PC-3 (cell line): ENCODE measurements around the gene ZNF507. TPM values are rescaled to one million over a fixed set of nuclear protein-coding genes. Genes with fewer than 3 reads are reported as not detected.

ENCODE experiments used
- ATAC-seq: fragments of 200-7000 bp; cut with Tn5 transposase; 2 replicates; pipeline ENCODE4 v1.9.1; 2020; ENCODE audit warnings: mild to moderate bottlenecking, moderate library complexity
- BruUV-seq: library from RNA; stranded (reverse); fragments of 400-500 nt; replicated peaks from 2 replicates; lab custom pipeline; 2021; lab: Mats Ljungman, UMichigan
- CTCF ChIA-PET: fragments of 300-600 bp; sonication (Branson Sonifier 250); formaldehyde crosslinking; loops from one replicate; lab custom pipeline; 2022; ENCODE audit warnings: antibody characterized with exemption; lab: Charles Lee
- POLR2A ChIA-PET: fragments of 300-600 bp; sonication (Branson Sonifier 250); formaldehyde crosslinking; loops from one replicate; lab custom pipeline; 2022; ENCODE audit warnings: antibody characterized with exemption; ENCODE audit not compliant: unreplicated experiment; lab: Charles Lee
- DNase-seq: peaks from one replicate; pipeline ENCODE4 v3.0.0-alpha.2; 2015
- H2AFZ ChIP-seq: fragments of 300-600 bp; sonication (generic); 2 replicates; pipeline ENCODE4 v1.6.0; 2016; ENCODE audit warnings: antibody characterized with exemption, low read length
- H3F3A ChIP-seq: fragments of 300-600 bp; sonication (generic); one replicate; pipeline ENCODE4 v1.6.0; 2017; ENCODE audit warnings: antibody characterized with exemption, low read length, control low read depth, mild to moderate bottlenecking; ENCODE audit not compliant: unreplicated experiment
- H3K27ac ChIP-seq: fragments of 300-600 bp; sonication (generic); 2 replicates; pipeline ENCODE4 v1.5.1; 2016; ENCODE audit warnings: mild to moderate bottlenecking, low read length
- H3K27me3 ChIP-seq: fragments of 300-600 bp; sonication (generic); 2 replicates; pipeline ENCODE4 v1.6.1; 2016; ENCODE audit warnings: low read length, mixed read lengths
- H3K36me3 ChIP-seq: fragments of 300-600 bp; sonication (generic); 2 replicates; pipeline ENCODE4 v1.6.1; 2016; ENCODE audit warnings: low read depth, mixed run types, low read length, mixed read lengths
- H3K4me1 ChIP-seq: fragments of 300-600 bp; sonication (generic); 2 replicates; pipeline ENCODE4 v1.5.1; 2016; ENCODE audit warnings: low read length; ENCODE audit not compliant: insufficient read depth
- H3K4me2 ChIP-seq: fragments of 300-600 bp; sonication (generic); 2 replicates; pipeline ENCODE4 v1.6.0; 2016; ENCODE audit warnings: low read length
- H3K4me3 ChIP-seq: fragments of 300-600 bp; sonication (generic); 2 replicates; pipeline ENCODE4 v1.5.1; 2016; ENCODE audit warnings: mild to moderate bottlenecking, low read length, mixed read lengths
- H3K79me2 ChIP-seq: fragments of 300-600 bp; sonication (generic); 2 replicates; pipeline ENCODE4 v1.6.1; 2017; ENCODE audit warnings: low read length, mixed read lengths
- H3K9ac ChIP-seq: fragments of 300-600 bp; sonication (generic); 2 replicates; pipeline ENCODE4 v1.6.0; 2016; ENCODE audit warnings: mild to moderate bottlenecking, low read length
- H3K9me2 ChIP-seq: fragments of 300-600 bp; sonication (generic); replicated peaks from 2 replicates; pipeline ENCODE4 v1.6.1; 2016; ENCODE audit warnings: mixed run types, low read length, mixed read lengths
- H3K9me3 ChIP-seq: fragments of 300-600 bp; sonication (generic); 2 replicates; pipeline ENCODE4 v1.6.1; 2016; ENCODE audit warnings: low read length, mixed read lengths
- H4K20me1 ChIP-seq: fragments of 300-600 bp; sonication (generic); 2 replicates; pipeline ENCODE4 v1.6.1; 2016; ENCODE audit warnings: low read length, mixed read lengths
- CTCF ChIP-seq: fragments of 300-600 bp; sonication (generic); conservative IDR thresholded peaks from 2 replicates; pipeline ENCODE4 v1.5.1; 2017; ENCODE audit warnings: antibody characterized with exemption, low read depth, mild to moderate bottlenecking, low read length
- EZH2 ChIP-seq: fragments of 300-600 bp; sonication (generic); IDR thresholded peaks from one replicate; pipeline ENCODE4 v1.6.1; 2017; ENCODE audit warnings: antibody characterized with exemption, mild to moderate bottlenecking, low read length; ENCODE audit not compliant: unreplicated experiment
- EZH2phosphoT487 ChIP-seq: fragments of 300-600 bp; sonication (generic); IDR thresholded peaks from 2 replicates; pipeline ENCODE4 v1.6.1; 2018; ENCODE audit warnings: mild to moderate bottlenecking, antibody characterized with exemption, low read length, borderline replicate concordance
- intact Hi-C: fragments of 100-400 bp; cut with micrococcal nuclease; formaldehyde crosslinking; loops from 2 replicates; pipeline ENCODE4 v1.9.0; 2023
- total RNA-seq: library from RNA; depleted of rRNA; stranded (reverse); fragments of >200 nt; gene quantifications from 2 replicates; pipeline ENCODE4 v1.2.3, GENCODE V29; 2014

Gene ZNF507
- total RNA-seq, 1 experiment from 2014 or later: 4.9 TPM

DNA sequence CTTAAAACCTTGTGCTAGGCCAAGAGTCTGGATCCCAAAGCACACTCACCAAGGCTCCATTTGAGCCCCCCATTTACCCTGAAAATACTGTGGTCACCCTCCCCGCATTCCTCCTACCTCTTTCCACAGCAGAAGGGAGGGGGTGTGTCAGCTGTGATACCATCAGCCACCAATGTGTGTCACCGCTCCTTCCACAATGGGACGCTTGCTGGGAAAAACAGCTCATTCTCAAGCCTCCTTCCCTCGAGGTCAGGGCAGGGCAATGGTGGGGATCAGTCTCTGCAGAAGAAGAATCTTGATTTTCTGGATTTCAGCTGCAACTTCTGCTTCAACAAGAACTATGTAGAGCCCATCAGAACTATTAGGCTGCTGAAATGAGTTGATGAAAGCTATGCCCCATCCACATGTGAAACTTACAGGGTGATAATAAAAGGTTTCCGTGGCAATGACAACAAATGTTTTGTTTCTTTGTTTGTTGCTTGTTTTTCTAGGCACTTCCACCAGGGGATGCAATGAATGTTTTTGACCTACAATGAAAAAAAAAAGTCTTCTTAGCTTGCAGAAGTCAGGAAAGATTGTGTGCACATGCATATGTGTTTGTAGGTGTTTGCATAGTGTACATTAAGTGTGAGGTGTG, 26.4 kb upstream of the ZNF507 start:
- no peaks in the 10 kb centered on the region for H3K79me2 ChIP-seq
- POLR2A ChIA-PET: no interaction called here
- H3K4me3 ChIP-seq: no peak overlapping the region
- H3K9ac ChIP-seq: no peak overlapping the region
- no peak overlapping the region for H2AFZ ChIP-seq
- peak; percentile 60; the same call in 1 of the 2 replicates for ATAC-seq
- no peaks in the 10 kb centered on the region for H3K9me3 ChIP-seq
- H3K4me2 ChIP-seq: no peak overlapping the region
- no peaks in the 10 kb centered on the region for H3K27me3 ChIP-seq
- CTCF ChIA-PET: interaction anchor here (0.7 to 0.8 kb wide), 3 partner anchors 44 to 278 kb away, joined by 3 to 7 read pairs (median 3); no protein-coding TSS in a partner anchor
- H4K20me1 ChIP-seq: no peaks in the 10 kb centered on the region
- H3K4me1 ChIP-seq: peaks cover 3% of the 10 kb centered on the region; the same call in 1 of the 2 replicates
- BruUV-seq: no TSS peak
- no peaks in the 10 kb centered on the region for H3F3A ChIP-seq
- H3K27ac ChIP-seq: no peak overlapping the region
- no peaks in the 10 kb centered on the region for H3K36me3 ChIP-seq
- TF ChIP-seq CTCF (peak; percentile 33; the same call in 1 of the 2 replicates), EZH2phosphoT487 (no peak), EZH2 (no peak)
- DNase-seq: peak; percentile 23
- intact Hi-C loops: no loop called here
- no peaks in the 10 kb centered on the region for H3K9me2 ChIP-seq

DNA sequence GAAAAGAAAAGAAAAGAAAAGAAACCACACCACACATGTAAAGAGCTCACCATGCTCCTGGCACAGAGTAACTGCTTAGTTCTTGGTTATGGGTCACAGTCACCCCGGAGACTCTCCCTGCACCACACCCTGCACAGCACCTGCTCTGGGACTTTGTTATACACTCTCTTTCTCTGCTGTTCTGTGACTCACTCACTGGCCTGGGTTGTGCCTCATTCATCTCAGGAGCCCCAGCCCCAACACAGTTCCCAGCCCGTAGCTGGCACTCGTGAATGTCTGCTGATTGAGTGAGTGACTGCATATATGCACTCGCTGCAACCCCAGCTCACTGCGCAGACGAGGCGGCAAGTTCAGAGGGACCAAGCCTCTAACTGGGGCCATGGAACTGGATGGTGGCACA, 22.9 kb upstream of the ZNF507 start:
- Histone ChIP-seq H3K9me2 (no peaks in the 10 kb centered on the region), H3K9ac (no peak overlapping the region), H3K79me2 (no peaks in the 10 kb centered on the region), H3K4me1 (peaks cover 12% of the 10 kb centered on the region; the same call in 1 of the 2 replicates), H3K9me3 (no peaks in the 10 kb centered on the region), H3K4me3 (no peak overlapping the region), H3K27me3 (no peaks in the 10 kb centered on the region), H3K4me2 (no peak overlapping the region), H3F3A (no peaks in the 10 kb centered on the region), H2AFZ (no peak overlapping the region), H3K36me3 (no peaks in the 10 kb centered on the region), H4K20me1 (no peaks in the 10 kb centered on the region), H3K27ac (no peak overlapping the region)
- ChIA-PET POLR2A (no interaction called here), CTCF (interaction anchor here (0.8 kb wide), 1 partner anchor 1640 kb away, joined by 3 read pairs; no protein-coding TSS in a partner anchor)
- BruUV-seq: no TSS peak
- intact Hi-C loops: loop anchor here (10.0 kb wide), 1 partner anchor 242 kb away; no protein-coding TSS in a partner anchor
- TF ChIP-seq CTCF (no peak), EZH2 (no peak), EZH2phosphoT487 (no peak)
- DNase-seq (peak; percentile 46), ATAC-seq (peak; percentile 88)

- intact Hi-C loops: loop anchor here (2.0 to 10.0 kb wide), 2 partner anchors 38 to 240 kb away; no protein-coding TSS in a partner anchor
- no peaks in the 10 kb centered on the region for H4K20me1 ChIP-seq
- H3F3A ChIP-seq: no peaks in the 10 kb centered on the region
- peak; percentile 45 for ATAC-seq
- H2AFZ ChIP-seq: peak overlapping the region; percentile 54
- no peak overlapping the region for H3K27ac ChIP-seq
- ChIA-PET POLR2A (no interaction called here), CTCF (no interaction called here)
- no peaks in the 10 kb centered on the region for H3K27me3 ChIP-seq
- H3K9me3 ChIP-seq: no peaks in the 10 kb centered on the region
- no TSS peak for BruUV-seq
- TF ChIP-seq CTCF (peak; percentile 39), EZH2phosphoT487 (no peak)
- DNase-seq: no peak
- H3K4me1 ChIP-seq: peaks cover 12% of the 10 kb centered on the region; the same call in 1 of the 2 replicates
- H3K4me2 ChIP-seq: peak overlapping the region; percentile 76
- no peaks in the 10 kb centered on the region for H3K79me2 ChIP-seq
- H3K9ac ChIP-seq: no peak overlapping the region
- no peaks in the 10 kb centered on the region for H3K36me3 ChIP-seq
- peak overlapping the region; percentile 44; the same call in 1 of the 2 replicates for H3K4me3 ChIP-seq
- H3K9me2 ChIP-seq: no peaks in the 10 kb centered on the region
Observed at GRCh38 chr19:32324631-32325285, 20.7 kb upstream of the ZNF507 start.
